HepG2 (cell line): Measurements from ENCODE around the gene KIAA0930.

Experiments used
- CTCF ChIP-seq: sonication (generic); formaldehyde crosslinking; IDR thresholded peaks from 2 replicates; pipeline ENCODE4 v1.5.0; 2020; ENCODE audit warnings: mild to moderate bottlenecking, missing genetic modification reagents, moderate library complexity
- POLR2AphosphoS2 ChIP-seq: IDR thresholded peaks from 2 replicates; pipeline ENCODE4 v1.6.1; 2011; ENCODE audit warnings: low read depth, low read length, improper control_type of control experiment
- POLR2AphosphoS5 ChIP-seq: IDR thresholded peaks from 2 replicates; pipeline ENCODE4 v1.6.1; 2012; ENCODE audit warnings: low read depth, low read length
- SUZ12 ChIP-seq: fragments of 150-350 bp; IDR thresholded peaks from 2 replicates; pipeline ENCODE4 v1.6.1; 2014; ENCODE audit warnings: low read depth, low read length
- USF2 ChIP-seq, 2 experiments: sonication (generic) in 1 of 2; formaldehyde crosslinking in 1 of 2; IDR thresholded peaks; 2 replicates each; pipeline versions ENCODE4 v1.5.1 to v1.6.1; 2011 to 2020; ENCODE audit warnings: borderline replicate concordance in 1 of 2, low read depth in 1 of 2, low read length in 1 of 2, mild to moderate bottlenecking in 1 of 2, missing genetic modification reagents in 1 of 2, moderate library complexity in 1 of 2
- ZSCAN5A ChIP-seq: sonication (generic); formaldehyde crosslinking; IDR thresholded peaks from 2 replicates; pipeline ENCODE4 v1.8.0; 2022; ENCODE audit warnings: mild to moderate bottlenecking, missing genetic modification reagents, borderline replicate concordance

- peak; percentile 82 for TF ChIP-seq ZSCAN5A (CRISPR knock-in tag)
- no peak for TF ChIP-seq SUZ12
- no peak for TF ChIP-seq USF2 (IDR thresholded peaks at IDR 0.05; ENCODE audit: low read depth, low read length)
- TF ChIP-seq USF2 (CRISPR knock-in tag; IDR thresholded peaks at IDR 0.05; ENCODE audit: borderline replicate concordance): no peak
- peak; percentile 49 for TF ChIP-seq CTCF (CRISPR knock-in tag)
- TF ChIP-seq POLR2AphosphoS5: peak; percentile 63
- no peak for TF ChIP-seq POLR2AphosphoS2
Measured at GRCh38 chr22:45163451-45164269, 77.0 kb downstream of the KIAA0930 start, which contains the start of gene NUP50.
